Upper lobe of left lung (tissue), 4 donors: ENCODE results near the gene TSPAN32.

Experiments
- CTCF ChIP-seq, 6 experiments: fragments of 450-650 bp in 4 of 6; fragments of 200-600 bp in 2 of 6; sonication (generic) in 2 of 6; IDR thresholded peaks; one replicate each; pipeline ENCODE4 v1.5.1; 2016 to 2019; ENCODE audit warnings: antibody characterized with exemption in 6 of 6
- POLR2A ChIP-seq, 4 donors: fragments of 450-650 bp; IDR thresholded peaks; one replicate each; pipeline ENCODE4 v1.5.1; 2016 to 2017; ENCODE audit warnings: antibody characterized with exemption in 4 of 4, mild to moderate bottlenecking in 2 of 4

GRCh38 chr11:2269601-2270321 is 32.1 kb upstream of the TSPAN32 start:
- TF ChIP-seq CTCF (IDR thresholded peaks at IDR 0.05) (peak in 5 of 6 experiments; percentile 19 to 69 (median 52)), POLR2A (IDR thresholded peaks at IDR 0.05) (no peak)
